Measurements from ENCODE around the gene DLGAP4.

DLGAP4 gene

GRCh38 chr20:36284751-36285150 is 21.4 kb upstream of the DLGAP4 start:
- Histone ChIP-seq H3K4me3 (ENCODE audit: low read length) (no peak overlapping the region), H3K9ac (ENCODE audit: low read length) (no peak overlapping the region), H3K36me3 (ENCODE audit: control insufficient read depth, insufficient read depth, low read length) (no peaks in the 10 kb centered on the region), H3K27me3 (ENCODE audit: control insufficient read depth, insufficient read depth, low read length) (no peaks in the 10 kb centered on the region), H3K27ac (ENCODE audit: low read depth, low read length) (no peak overlapping the region), H3K4me1 (ENCODE audit: control insufficient read depth, insufficient read depth, low read length) (no peaks in the 10 kb centered on the region)

- H3K36me3 ChIP-seq (ENCODE audit: control insufficient read depth, insufficient read depth, low read length), result no peaks in the 10 kb centered on the region
- no peak overlapping the region for H3K27ac ChIP-seq (ENCODE audit: low read depth, low read length)
- no peak overlapping the region for H3K4me3 ChIP-seq (ENCODE audit: low read length)
- H3K4me1 ChIP-seq (ENCODE audit: control insufficient read depth, insufficient read depth, low read length), result no peaks in the 10 kb centered on the region
- H3K27me3 ChIP-seq (ENCODE audit: control insufficient read depth, insufficient read depth, low read length), result no peaks in the 10 kb centered on the region
- H3K9ac ChIP-seq (ENCODE audit: low read length), result no peak overlapping the region
These were observed 20.2 kb upstream of the DLGAP4 start for GRCh38 chr20:36285746-36286447.

- Histone ChIP-seq H3K9ac (ENCODE audit: low read length) (no peak overlapping the region), H3K4me1 (ENCODE audit: control insufficient read depth, insufficient read depth, low read length) (no peaks in the 10 kb centered on the region), H3K4me3 (ENCODE audit: low read length) (no peak overlapping the region), H3K36me3 (ENCODE audit: control insufficient read depth, insufficient read depth, low read length) (no peaks in the 10 kb centered on the region), H3K27me3 (ENCODE audit: control insufficient read depth, insufficient read depth, low read length) (no peaks in the 10 kb centered on the region), H3K27ac (ENCODE audit: low read depth, low read length) (no peak overlapping the region)
These were observed 8.5 kb upstream of the DLGAP4 start for GRCh38 chr20:36297656-36298055.

GRCh38 chr20:36298061-36298460 is 8.1 kb upstream of the DLGAP4 start:
- Histone ChIP-seq H3K9ac (ENCODE audit: low read length) (no peak overlapping the region), H3K36me3 (ENCODE audit: control insufficient read depth, insufficient read depth, low read length) (no peaks in the 10 kb centered on the region), H3K4me3 (ENCODE audit: low read length) (no peak overlapping the region), H3K4me1 (ENCODE audit: control insufficient read depth, insufficient read depth, low read length) (no peaks in the 10 kb centered on the region), H3K27me3 (ENCODE audit: control insufficient read depth, insufficient read depth, low read length) (no peaks in the 10 kb centered on the region), H3K27ac (ENCODE audit: low read depth, low read length) (no peak overlapping the region)

- no peak overlapping the region for H3K9ac ChIP-seq (ENCODE audit: low read length)
- H3K27me3 ChIP-seq (ENCODE audit: control insufficient read depth, insufficient read depth, low read length), result peaks cover 3% of the 10 kb centered on the region
- H3K36me3 ChIP-seq (ENCODE audit: control insufficient read depth, insufficient read depth, low read length), result no peaks in the 10 kb centered on the region
- no peak overlapping the region for H3K27ac ChIP-seq (ENCODE audit: low read depth, low read length)
- no peak overlapping the region for H3K4me3 ChIP-seq (ENCODE audit: low read length)
- no peaks in the 10 kb centered on the region for H3K4me1 ChIP-seq (ENCODE audit: control insufficient read depth, insufficient read depth, low read length)
These were observed 7.3 kb upstream of the DLGAP4 start for GRCh38 chr20:36298795-36299339.

- Histone ChIP-seq H3K4me3 (ENCODE audit: low read length) (no peak overlapping the region), H3K27ac (ENCODE audit: low read depth, low read length) (no peak overlapping the region), H3K4me1 (ENCODE audit: control insufficient read depth, insufficient read depth, low read length) (no peaks in the 10 kb centered on the region), H3K9ac (ENCODE audit: low read length) (no peak overlapping the region), H3K27me3 (ENCODE audit: control insufficient read depth, insufficient read depth, low read length) (peaks cover 4% of the 10 kb centered on the region), H3K36me3 (ENCODE audit: control insufficient read depth, insufficient read depth, low read length) (no peaks in the 10 kb centered on the region)
These were observed 6.7 kb upstream of the DLGAP4 start for GRCh38 chr20:36299459-36299858.

GRCh38 chr20:36301359-36302119 is 4.6 kb upstream of the DLGAP4 start:
- Histone ChIP-seq H3K27ac (ENCODE audit: low read depth, low read length) (no peak overlapping the region), H3K36me3 (ENCODE audit: control insufficient read depth, insufficient read depth, low read length) (no peaks in the 10 kb centered on the region), H3K4me3 (ENCODE audit: low read length) (no peak overlapping the region), H3K4me1 (ENCODE audit: control insufficient read depth, insufficient read depth, low read length) (no peaks in the 10 kb centered on the region), H3K9ac (ENCODE audit: low read length) (no peak overlapping the region), H3K27me3 (ENCODE audit: control insufficient read depth, insufficient read depth, low read length) (peaks cover 18% of the 10 kb centered on the region)

- Histone ChIP-seq H3K4me3 (ENCODE audit: low read length) (no peak overlapping the region), H3K27ac (ENCODE audit: low read depth, low read length) (no peak overlapping the region), H3K36me3 (ENCODE audit: control insufficient read depth, insufficient read depth, low read length) (no peaks in the 10 kb centered on the region), H3K9ac (ENCODE audit: low read length) (no peak overlapping the region), H3K27me3 (ENCODE audit: control insufficient read depth, insufficient read depth, low read length) (peaks cover 23% of the 10 kb centered on the region), H3K4me1 (ENCODE audit: control insufficient read depth, insufficient read depth, low read length) (no peaks in the 10 kb centered on the region)
These were observed 3.0 kb upstream of the DLGAP4 start for GRCh38 chr20:36303020-36303595.

- H3K27me3 ChIP-seq (ENCODE audit: control insufficient read depth, insufficient read depth, low read length), result peaks cover 23% of the 10 kb centered on the region
- no peak overlapping the region for H3K27ac ChIP-seq (ENCODE audit: low read depth, low read length)
- H3K4me3 ChIP-seq (ENCODE audit: low read length), result no peak overlapping the region
- no peaks in the 10 kb centered on the region for H3K36me3 ChIP-seq (ENCODE audit: control insufficient read depth, insufficient read depth, low read length)
- no peak overlapping the region for H3K9ac ChIP-seq (ENCODE audit: low read length)
- no peaks in the 10 kb centered on the region for H3K4me1 ChIP-seq (ENCODE audit: control insufficient read depth, insufficient read depth, low read length)
These were observed 2.3 kb upstream of the DLGAP4 start for GRCh38 chr20:36303831-36304230.

GRCh38 chr20:36304786-36305495 is 1.2 kb upstream of the DLGAP4 start:
- Histone ChIP-seq H3K27ac (ENCODE audit: low read depth, low read length) (no peak overlapping the region), H3K9ac (ENCODE audit: low read length) (no peak overlapping the region), H3K4me3 (ENCODE audit: low read length) (no peak overlapping the region), H3K36me3 (ENCODE audit: control insufficient read depth, insufficient read depth, low read length) (no peaks in the 10 kb centered on the region), H3K27me3 (ENCODE audit: control insufficient read depth, insufficient read depth, low read length) (peaks cover 32% of the 10 kb centered on the region), H3K4me1 (ENCODE audit: control insufficient read depth, insufficient read depth, low read length) (no peaks in the 10 kb centered on the region)

GRCh38 chr20:36306553-36307411 is 643 bp downstream of the DLGAP4 start:
- Histone ChIP-seq H3K4me3 (ENCODE audit: low read length) (no peak overlapping the region), H3K36me3 (ENCODE audit: control insufficient read depth, insufficient read depth, low read length) (no peaks in the 10 kb centered on the region), H3K4me1 (ENCODE audit: control insufficient read depth, insufficient read depth, low read length) (no peaks in the 10 kb centered on the region), H3K27me3 (ENCODE audit: control insufficient read depth, insufficient read depth, low read length) (peaks cover 32% of the 10 kb centered on the region), H3K9ac (ENCODE audit: low read length) (no peak overlapping the region), H3K27ac (ENCODE audit: low read depth, low read length) (no peak overlapping the region)
